GM12864 (cell line): ENCODE results near the gene TMOD1.

ENCODE experiments used
- DNase-seq: peaks from one replicate; pipeline ENCODE4 v3.0.0-alpha.2; 2011; ENCODE audit warnings: low read depth
- H3K4me3 ChIP-seq: 2 replicates; pipeline ENCODE4 v1.5.1; 2011; ENCODE audit warnings: mild to moderate bottlenecking, low read depth, low read length, control low read depth
- CTCF ChIP-seq: IDR thresholded peaks from 2 replicates; pipeline ENCODE4 v1.5.1; 2011; ENCODE audit warnings: low read depth, mild to moderate bottlenecking, moderate library complexity, low read length, control low read depth, inconsistent platforms; ENCODE audit errors: missing control alignments

Gene TMOD1

GRCh38 chr9:97560154-97560553 lies 58.7 kb downstream of the TMOD1 start:
- H3K4me3 ChIP-seq: no peak overlapping the region
- no peak for TF ChIP-seq CTCF
- no peak for DNase-seq

GRCh38 chr9:97560851-97561250 lies 59.4 kb downstream of the TMOD1 start:
- H3K4me3 ChIP-seq: no peak overlapping the region
- TF ChIP-seq CTCF: no peak
- DNase-seq: no peak

GRCh38 chr9:97561501-97561900 lies 60.0 kb downstream of the TMOD1 start:
- no peak for TF ChIP-seq CTCF
- no peak overlapping the region for H3K4me3 ChIP-seq
- no peak for DNase-seq

- no peak for DNase-seq
- no peak overlapping the region for H3K4me3 ChIP-seq
- no peak for TF ChIP-seq CTCF
Observed at GRCh38 chr9:97562542-97562941, 61.1 kb downstream of the TMOD1 start.

- TF ChIP-seq CTCF: no peak
- DNase-seq: no peak
- H3K4me3 ChIP-seq: no peak overlapping the region
Observed at GRCh38 chr9:97563458-97564135, 62.1 kb downstream of the TMOD1 start.

- no peak for TF ChIP-seq CTCF
- H3K4me3 ChIP-seq: no peak overlapping the region
- DNase-seq: no peak
Observed at GRCh38 chr9:97564291-97565175, 63.1 kb downstream of the TMOD1 start.

GRCh38 chr9:97565262-97565661 lies 63.8 kb downstream of the TMOD1 start:
- no peak for DNase-seq
- H3K4me3 ChIP-seq: no peak overlapping the region
- TF ChIP-seq CTCF: no peak
